Effector memory CD8-positive, alpha-beta T cell (primary cell): ENCODE measurements around the gene GRPEL2.
"Not testable (repeated sequence)": the region's sequence is repeated elsewhere in the genome, so short reads cannot be mapped to it uniquely, and the experiment has no call there.

Experiments used
- ATAC-seq: fragments of 150-1000 bp; cut with Tn5 transposase; replicated peaks from 2 replicates; pipeline ENCODE4 v1.10.0; 2021; ENCODE audit warnings: mild to moderate bottlenecking, moderate library complexity
- DNase-seq, 3 experiments: peaks; one replicate each; pipeline ENCODE4 v3.0.0; 2021
- H3K27ac Mint-ChIP-seq, 2 donors: one replicate each; pipeline ENCODE4 v1.8.0; 2022; ENCODE audit warnings: mild to moderate bottlenecking in 2 of 2, mixed read lengths in 2 of 2, moderate library complexity in 2 of 2
- H3K27me3 Mint-ChIP-seq, 2 donors: one replicate each; pipeline ENCODE4 v1.8.0; 2022; ENCODE audit warnings: mixed read lengths in 2 of 2
- H3K36me3 Mint-ChIP-seq: one replicate; pipeline ENCODE4 v1.8.0; 2022; ENCODE audit warnings: mild to moderate bottlenecking, moderate library complexity, mixed read lengths; ENCODE audit not compliant: insufficient read depth
- H3K4me1 Mint-ChIP-seq, 2 donors: one replicate each; pipeline ENCODE4 v1.8.0; 2022; ENCODE audit warnings: low read depth in 2 of 2, mixed read lengths in 2 of 2
- H3K4me3 Mint-ChIP-seq, 2 donors: one replicate each; pipeline ENCODE4 v1.8.0; 2022; ENCODE audit warnings: mild to moderate bottlenecking in 2 of 2, mixed read lengths in 2 of 2, moderate library complexity in 2 of 2
- H3K9me3 Mint-ChIP-seq, 2 donors: one replicate each; pipeline ENCODE4 v1.8.0; 2022; ENCODE audit warnings: mixed read lengths in 2 of 2

Gene GRPEL2

GRCh38 chr5:149391524-149391923 lies 46.2 kb downstream of the GRPEL2 start:
- Mint-ChIP-seq H3K27ac (no peak overlapping the region), H3K4me3 (no peak overlapping the region), H3K9me3 (no peaks in the 10 kb centered on the region)

GRCh38 chr5:149392718-149393117 lies 47.4 kb downstream of the GRPEL2 start:
- Mint-ChIP-seq H3K4me3 (no peak overlapping the region), H3K4me1 (no peaks in the 10 kb centered on the region), H3K27me3 (peaks cover 6 to 34% of the 10 kb centered on the region in 2 donors), H3K36me3 (no peaks in the 10 kb centered on the region), H3K27ac (no peak overlapping the region), H3K9me3 (no peaks in the 10 kb centered on the region)
- no peak for ATAC-seq
- no peak for DNase-seq

More at GRCh38 chr5:149391524-149391923, 46.2 kb downstream of the GRPEL2 start:
- DNase-seq (no peak), ATAC-seq (no peak)
- no peaks in the 10 kb centered on the region for H3K4me1 Mint-ChIP-seq
- no peaks in the 10 kb centered on the region for H3K36me3 Mint-ChIP-seq
- peaks cover 6 to 22% of the 10 kb centered on the region in 2 donors for H3K27me3 Mint-ChIP-seq

- ATAC-seq, H3K36me3 Mint-ChIP-seq, H3K4me1 Mint-ChIP-seq, H3K4me3 Mint-ChIP-seq, DNase-seq, H3K9me3 Mint-ChIP-seq, H3K27ac Mint-ChIP-seq: not testable (repeated sequence)
- H3K27me3 Mint-ChIP-seq: peaks cover 10 to 57% of the 10 kb centered on the region in 2 donors
These were observed 49.7 kb downstream of the GRPEL2 start for GRCh38 chr5:149394996-149395395.

- Mint-ChIP-seq H3K4me1 (no peaks in the 10 kb centered on the region), H3K36me3 (peaks cover 2% of the 10 kb centered on the region), H3K9me3 (no peaks in the 10 kb centered on the region), H3K27ac (no peak overlapping the region), H3K27me3 (peaks cover 20 to 60% of the 10 kb centered on the region in 2 donors), H3K4me3 (no peak overlapping the region)
- DNase-seq (no peak), ATAC-seq (no peak)
These were observed 52.2 kb downstream of the GRPEL2 start for GRCh38 chr5:149397530-149397929.

- H3K27me3 Mint-ChIP-seq: peaks cover 14 to 63% of the 10 kb centered on the region in 2 donors
- not testable (repeated sequence) for H3K36me3 Mint-ChIP-seq, ATAC-seq, DNase-seq, H3K4me1 Mint-ChIP-seq, H3K4me3 Mint-ChIP-seq, H3K9me3 Mint-ChIP-seq, H3K27ac Mint-ChIP-seq
These were observed 53.5 kb downstream of the GRPEL2 start for GRCh38 chr5:149398747-149399266.

- Mint-ChIP-seq H3K4me3 (no peak overlapping the region), H3K27ac (no peak overlapping the region), H3K36me3 (peaks cover 2% of the 10 kb centered on the region), H3K9me3 (no peaks in the 10 kb centered on the region), H3K27me3 (peaks cover 14 to 69% of the 10 kb centered on the region in 2 donors), H3K4me1 (no peaks in the 10 kb centered on the region)
- DNase-seq (no peak), ATAC-seq (no peak)
These were observed 54.5 kb downstream of the GRPEL2 start for GRCh38 chr5:149399775-149400174.

- Mint-ChIP-seq H3K36me3 (peaks cover 2% of the 10 kb centered on the region), H3K27me3 (peaks cover 14 to 74% of the 10 kb centered on the region in 2 donors), H3K4me1 (no peaks in the 10 kb centered on the region), H3K27ac (no peak overlapping the region), H3K4me3 (no peak overlapping the region), H3K9me3 (no peaks in the 10 kb centered on the region)
- ATAC-seq: no peak
- DNase-seq: no peak
These were observed 55.0 kb downstream of the GRPEL2 start for GRCh38 chr5:149400304-149400703.

GRCh38 chr5:149401051-149401450 lies 55.8 kb downstream of the GRPEL2 start:
- Mint-ChIP-seq H3K27ac (no peak overlapping the region), H3K4me1 (no peaks in the 10 kb centered on the region), H3K9me3 (no peaks in the 10 kb centered on the region), H3K27me3 (peaks cover 14 to 82% of the 10 kb centered on the region in 2 donors), H3K4me3 (no peak overlapping the region), H3K36me3 (peaks cover 2% of the 10 kb centered on the region)
- DNase-seq (no peak), ATAC-seq (no peak)

- no peaks in the 10 kb centered on the region for H3K4me1 Mint-ChIP-seq
- peaks cover 2% of the 10 kb centered on the region for H3K36me3 Mint-ChIP-seq
- ATAC-seq: no peak
These were observed 57.0 kb downstream of the GRPEL2 start for GRCh38 chr5:149402291-149402690.

More at GRCh38 chr5:149402291-149402690, 57.0 kb downstream of the GRPEL2 start:
- no peaks in the 10 kb centered on the region for H3K9me3 Mint-ChIP-seq
- no peak overlapping the region for H3K27ac Mint-ChIP-seq
- no peak overlapping the region for H3K4me3 Mint-ChIP-seq
- peaks cover 22 to 83% of the 10 kb centered on the region in 2 donors for H3K27me3 Mint-ChIP-seq
- no peak for DNase-seq
